Astrocyte (in vitro differentiated cells and primary cell): ENCODE data around the gene ISL2. TPM values are rescaled to one million over a fixed set of nuclear protein-coding genes. Genes with fewer than 3 reads are reported as not detected.

Experiments
- DNase-seq: peaks from one replicate; pipeline ENCODE4 v3.0.0-alpha.2; 2010; ENCODE audit warnings: low read depth
- FAIRE-seq: peaks from 2 replicates; lab custom pipeline; 2011; peaks lifted over from hg19 to GRCh38; lab: Jason Lieb, UNC
- H2AFZ ChIP-seq: 2 replicates; pipeline ENCODE4 v1.6.0; 2012; ENCODE audit warnings: low read depth, low read length, inconsistent platforms
- H3K27ac ChIP-seq: 2 replicates; pipeline ENCODE4 v1.5.1; 2011; ENCODE audit warnings: low read depth, low read length, inconsistent platforms
- H3K27me3 ChIP-seq: 2 replicates; pipeline ENCODE4 v1.6.0; 2011; ENCODE audit warnings: low read length, inconsistent platforms; ENCODE audit not compliant: insufficient read depth
- H3K36me3 ChIP-seq: 2 replicates; pipeline ENCODE4 v1.5.1; 2011; ENCODE audit warnings: low read length, inconsistent platforms; ENCODE audit not compliant: insufficient read depth
- H3K4me1 ChIP-seq: 2 replicates; pipeline ENCODE4 v1.5.1; 2011; ENCODE audit warnings: low read length, inconsistent platforms; ENCODE audit not compliant: insufficient read depth
- H3K4me2 ChIP-seq: 2 replicates; pipeline ENCODE4 v1.6.0; 2012; ENCODE audit warnings: low read length, inconsistent platforms
- H3K4me3 ChIP-seq: 2 replicates; pipeline ENCODE4 v1.5.1; 2011; ENCODE audit warnings: low read depth, mild to moderate bottlenecking, low read length, inconsistent platforms; ENCODE audit not compliant: insufficient read depth
- H3K79me2 ChIP-seq: 2 replicates; pipeline ENCODE4 v1.6.0; 2012; ENCODE audit warnings: mild to moderate bottlenecking, low read length, inconsistent platforms; ENCODE audit not compliant: insufficient read depth
- H3K9ac ChIP-seq: 2 replicates; pipeline ENCODE4 v1.6.0; 2012; ENCODE audit warnings: mild to moderate bottlenecking, low read length, inconsistent platforms
- H3K9me3 ChIP-seq: 2 replicates; pipeline ENCODE4 v1.5.1; 2012; ENCODE audit warnings: low read depth, mild to moderate bottlenecking, low read length, inconsistent platforms; ENCODE audit not compliant: insufficient read depth
- H4K20me1 ChIP-seq: 2 replicates; pipeline ENCODE4 v1.6.0; 2012; ENCODE audit warnings: low read length, inconsistent platforms; ENCODE audit not compliant: insufficient read depth
- H3K27ac Mint-ChIP-seq: one replicate; pipeline ENCODE4 v1.8.0; 2021; ENCODE audit warnings: mild to moderate bottlenecking, mixed read lengths; ENCODE audit not compliant: unreplicated experiment
- H3K27me3 Mint-ChIP-seq: one replicate; pipeline ENCODE4 v1.8.0; 2021; ENCODE audit warnings: low read depth, mixed read lengths; ENCODE audit not compliant: unreplicated experiment
- H3K36me3 Mint-ChIP-seq: one replicate; pipeline ENCODE4 v1.8.0; 2021; ENCODE audit warnings: low read depth, mixed read lengths; ENCODE audit not compliant: unreplicated experiment
- H3K4me1 Mint-ChIP-seq: one replicate; pipeline ENCODE4 v1.8.0; 2021; ENCODE audit warnings: low read depth, mixed read lengths; ENCODE audit not compliant: unreplicated experiment
- H3K4me3 Mint-ChIP-seq: one replicate; pipeline ENCODE4 v1.8.0; 2021; ENCODE audit warnings: mild to moderate bottlenecking, moderate library complexity, mixed read lengths; ENCODE audit not compliant: unreplicated experiment
- H3K9me3 Mint-ChIP-seq: one replicate; pipeline ENCODE4 v1.8.0; 2021; ENCODE audit warnings: mild to moderate bottlenecking, mixed read lengths; ENCODE audit not compliant: unreplicated experiment
- EZH2 ChIP-seq: IDR thresholded peaks from 2 replicates; pipeline ENCODE4 v1.6.1; 2012; ENCODE audit warnings: mild to moderate bottlenecking, low read length, inconsistent platforms; ENCODE audit not compliant: insufficient read depth
- total RNA-seq: library from RNA; stranded (reverse); gene quantifications from 2 replicates; pipeline ENCODE4 v1.2.1, GENCODE V29; 2021
- TF ChIP-seq, protein P1 (sequence below): IDR thresholded peaks from 2 replicates; pipeline ENCODE4 v1.5.1; 2011; ENCODE audit warnings: low read depth, mild to moderate bottlenecking, inconsistent platforms, low read length, moderate library complexity; ENCODE audit not compliant: insufficient read depth

The ISL2 gene
- total RNA-seq, 1 donor from 2014 or later, result 2.1 TPM

- Mint-ChIP-seq H3K9me3 (peaks cover 18% of the 10 kb centered on the region), H3K27ac (peak overlapping the region; percentile 43), H3K4me3 (peak overlapping the region; percentile 5), H3K4me1 (peaks cover 13% of the 10 kb centered on the region), H3K27me3 (peaks cover 64% of the 10 kb centered on the region), H3K36me3 (peaks cover 6% of the 10 kb centered on the region)
- no peaks in the 10 kb centered on the region for H3K79me2 ChIP-seq
- H3K4me1 ChIP-seq, result peaks cover 19% of the 10 kb centered on the region
- H3K4me3 ChIP-seq, result no peak overlapping the region
- TF ChIP-seq, protein P1, sequence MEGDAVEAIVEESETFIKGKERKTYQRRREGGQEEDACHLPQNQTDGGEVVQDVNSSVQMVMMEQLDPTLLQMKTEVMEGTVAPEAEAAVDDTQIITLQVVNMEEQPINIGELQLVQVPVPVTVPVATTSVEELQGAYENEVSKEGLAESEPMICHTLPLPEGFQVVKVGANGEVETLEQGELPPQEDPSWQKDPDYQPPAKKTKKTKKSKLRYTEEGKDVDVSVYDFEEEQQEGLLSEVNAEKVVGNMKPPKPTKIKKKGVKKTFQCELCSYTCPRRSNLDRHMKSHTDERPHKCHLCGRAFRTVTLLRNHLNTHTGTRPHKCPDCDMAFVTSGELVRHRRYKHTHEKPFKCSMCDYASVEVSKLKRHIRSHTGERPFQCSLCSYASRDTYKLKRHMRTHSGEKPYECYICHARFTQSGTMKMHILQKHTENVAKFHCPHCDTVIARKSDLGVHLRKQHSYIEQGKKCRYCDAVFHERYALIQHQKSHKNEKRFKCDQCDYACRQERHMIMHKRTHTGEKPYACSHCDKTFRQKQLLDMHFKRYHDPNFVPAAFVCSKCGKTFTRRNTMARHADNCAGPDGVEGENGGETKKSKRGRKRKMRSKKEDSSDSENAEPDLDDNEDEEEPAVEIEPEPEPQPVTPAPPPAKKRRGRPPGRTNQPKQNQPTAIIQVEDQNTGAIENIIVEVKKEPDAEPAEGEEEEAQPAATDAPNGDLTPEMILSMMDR, result no peak
- no peak for TF ChIP-seq EZH2
- peaks cover 76% of the 10 kb centered on the region for H3K27me3 ChIP-seq
- H3K9me3 ChIP-seq, result peaks cover 2% of the 10 kb centered on the region
- H2AFZ ChIP-seq, result no peak overlapping the region
- no peaks in the 10 kb centered on the region for H3K36me3 ChIP-seq
- H3K27ac ChIP-seq, result no peak overlapping the region
- no peak overlapping the region for H3K9ac ChIP-seq
- H4K20me1 ChIP-seq, result peaks cover 23% of the 10 kb centered on the region
- DNase-seq (no peak), FAIRE-seq (no peak)
- H3K4me2 ChIP-seq, result no peak overlapping the region
These were observed 8.5 kb downstream of the ISL2 start for GRCh38 chr15:76344893-76345582.

- peaks cover 22% of the 10 kb centered on the region for H4K20me1 ChIP-seq
- Mint-ChIP-seq H3K9me3 (peaks cover 16% of the 10 kb centered on the region), H3K27ac (peak overlapping the region; percentile 43), H3K27me3 (peaks cover 59% of the 10 kb centered on the region), H3K4me1 (peaks cover 11% of the 10 kb centered on the region), H3K36me3 (peaks cover 6% of the 10 kb centered on the region), H3K4me3 (peak overlapping the region; percentile 5)
- TF ChIP-seq EZH2, result peak; percentile 43
- TF ChIP-seq, protein P1, result no peak
- H3K9me3 ChIP-seq, result peaks cover 2% of the 10 kb centered on the region
- H3K4me2 ChIP-seq, result peak overlapping the region; percentile 80
- H3K4me1 ChIP-seq, result peaks cover 16% of the 10 kb centered on the region
- FAIRE-seq (no peak), DNase-seq (no peak)
- H3K4me3 ChIP-seq, result no peak overlapping the region
- no peak overlapping the region for H2AFZ ChIP-seq
- no peaks in the 10 kb centered on the region for H3K36me3 ChIP-seq
- no peak overlapping the region for H3K9ac ChIP-seq
- no peaks in the 10 kb centered on the region for H3K79me2 ChIP-seq
- H3K27me3 ChIP-seq, result peaks cover 71% of the 10 kb centered on the region
- H3K27ac ChIP-seq, result no peak overlapping the region
These were observed 9.0 kb downstream of the ISL2 start for GRCh38 chr15:76345583-76345879.
